Endometrium (tissue), 2 donors: ENCODE results near the gene MYO5A.

Experiments used
- FAIRE-seq: peaks from 2 replicates; lab custom pipeline; 2012; peaks lifted over from hg19 to GRCh38; lab: Jason Lieb, UNC
- donor health status: control.
- donor health status: control.

The MYO5A gene

GRCh38 chr15:52361494-52361893, 167.2 kb downstream of the MYO5A start:
- no peak for FAIRE-seq

DNA sequence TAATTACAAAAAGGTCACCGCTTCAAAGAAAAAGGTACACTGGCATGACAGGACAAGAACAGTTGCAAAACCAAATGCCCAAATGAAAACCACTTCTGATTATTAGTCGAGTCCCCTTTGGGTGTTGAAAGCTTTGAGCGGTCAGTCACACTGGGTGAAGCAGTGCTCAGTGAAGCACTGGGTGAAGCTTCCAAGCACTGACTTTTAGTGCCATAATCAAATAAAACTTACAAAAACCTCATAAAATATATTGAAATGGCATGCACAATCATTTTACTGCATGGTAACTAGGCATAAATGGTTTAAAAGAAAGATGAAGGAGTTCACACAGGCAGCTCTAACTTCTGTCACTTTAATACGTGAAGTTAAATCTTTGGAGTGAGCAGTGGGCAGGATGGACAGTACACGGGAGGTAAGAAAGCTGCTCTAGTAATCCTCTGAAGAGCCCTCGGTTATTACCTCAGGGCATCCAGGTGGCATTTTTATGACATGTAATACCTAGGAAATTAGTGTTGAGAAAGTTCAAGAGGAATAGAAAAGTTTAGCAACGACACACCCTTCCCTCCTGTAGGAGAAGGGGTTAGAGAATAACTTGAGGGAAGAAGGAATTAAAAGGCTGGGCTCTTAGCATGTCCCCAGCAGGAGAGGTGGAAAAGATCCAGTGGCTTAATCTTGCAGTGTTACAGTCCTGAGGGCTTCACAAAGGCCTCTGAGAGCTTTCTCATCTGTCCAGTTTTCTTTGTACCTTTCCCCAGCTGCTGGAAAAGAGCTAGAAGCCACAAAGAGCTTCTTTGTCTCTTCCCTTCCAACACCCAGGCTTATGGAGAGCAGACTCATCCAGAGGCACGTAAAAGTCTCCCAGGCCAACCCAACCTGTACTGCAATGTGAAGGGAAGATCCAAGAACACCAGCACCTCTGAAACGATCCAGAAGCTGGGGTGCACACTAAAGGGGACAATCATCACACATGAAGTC, 168.2 kb downstream of the MYO5A start:
- FAIRE-seq, result no peak

- FAIRE-seq, result no peak
These were observed 169.0 kb downstream of the MYO5A start for GRCh38 chr15:52359722-52360121.

DNA sequence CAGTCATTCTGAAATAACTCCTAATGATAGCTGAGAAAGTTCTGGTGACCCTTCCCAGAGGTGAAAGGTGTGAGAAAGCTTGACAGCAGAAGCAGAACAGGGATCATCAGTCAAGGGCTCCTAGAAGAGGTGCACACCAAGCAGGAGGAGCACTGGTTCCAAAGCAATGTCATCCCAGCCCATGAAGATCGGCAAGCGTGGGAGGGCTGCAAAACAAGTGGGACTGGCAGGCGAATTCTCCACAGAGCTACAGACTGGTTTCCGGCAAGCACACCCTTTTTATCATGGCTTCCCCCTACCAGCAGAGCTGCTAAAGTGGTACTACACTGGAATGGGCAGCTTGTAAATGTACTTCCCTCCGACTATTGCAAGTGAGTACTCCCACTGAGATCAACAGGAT, 170.7 kb downstream of the MYO5A start:
- no peak for FAIRE-seq

DNA sequence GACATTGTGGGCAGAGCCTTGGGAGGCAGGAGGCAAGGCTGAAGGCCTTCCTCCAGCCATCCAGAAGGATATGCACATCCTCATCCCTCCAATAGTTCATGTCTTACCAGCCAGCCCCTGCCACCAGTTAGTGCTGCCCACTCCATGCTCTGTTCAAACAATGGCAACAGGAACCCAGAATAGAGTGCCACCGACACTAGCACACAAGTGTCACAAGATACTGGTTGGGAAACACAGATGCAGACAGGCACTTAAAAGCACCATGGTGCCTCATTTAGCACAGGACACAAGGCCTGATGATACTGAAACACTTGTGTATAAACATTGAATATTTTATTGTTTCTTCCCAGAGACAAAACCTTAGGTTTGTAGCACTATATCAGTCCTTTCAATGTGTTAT, 176.6 kb downstream of the MYO5A start:
- no peak for FAIRE-seq

DNA sequence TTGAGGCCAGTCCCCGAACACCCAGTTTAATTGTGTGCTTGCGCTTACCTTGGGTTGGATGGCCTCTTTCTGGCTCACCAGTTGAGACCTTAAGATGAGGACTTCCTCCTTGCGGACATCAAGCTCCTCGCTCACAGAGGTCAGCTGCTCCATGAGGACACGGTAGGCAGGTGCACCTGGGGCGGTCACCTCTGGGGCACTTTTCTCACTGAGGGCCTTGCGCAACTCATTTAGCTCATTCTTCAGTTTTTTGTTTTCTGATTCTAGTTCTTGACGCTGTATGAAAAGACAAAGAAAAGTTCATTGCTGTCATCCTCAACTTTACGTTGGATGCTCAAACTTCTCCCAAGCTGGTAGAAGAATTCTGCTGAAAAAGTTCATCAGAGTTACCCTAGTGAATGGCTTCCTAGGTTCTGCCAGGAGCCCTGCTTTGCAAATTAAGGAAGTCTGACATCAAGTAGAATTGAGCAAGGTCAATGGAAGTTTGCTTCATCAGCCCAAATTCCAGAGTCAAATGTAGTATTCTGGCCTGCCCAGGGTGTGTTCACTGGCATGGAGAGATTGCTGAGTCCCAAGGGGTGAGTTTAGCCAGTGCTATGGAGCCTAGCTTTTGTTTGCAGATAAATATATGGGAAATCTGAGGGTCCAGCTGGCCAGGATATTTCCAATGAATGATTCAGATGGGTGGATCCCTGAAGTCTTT, 177.3 kb downstream of the MYO5A start:
- no peak for FAIRE-seq

- no peak for FAIRE-seq
These were observed 178.3 kb downstream of the MYO5A start for GRCh38 chr15:52350423-52350822.

GRCh38 chr15:52349052-52349700, 179.5 kb downstream of the MYO5A start:
- no peak for FAIRE-seq

DNA sequence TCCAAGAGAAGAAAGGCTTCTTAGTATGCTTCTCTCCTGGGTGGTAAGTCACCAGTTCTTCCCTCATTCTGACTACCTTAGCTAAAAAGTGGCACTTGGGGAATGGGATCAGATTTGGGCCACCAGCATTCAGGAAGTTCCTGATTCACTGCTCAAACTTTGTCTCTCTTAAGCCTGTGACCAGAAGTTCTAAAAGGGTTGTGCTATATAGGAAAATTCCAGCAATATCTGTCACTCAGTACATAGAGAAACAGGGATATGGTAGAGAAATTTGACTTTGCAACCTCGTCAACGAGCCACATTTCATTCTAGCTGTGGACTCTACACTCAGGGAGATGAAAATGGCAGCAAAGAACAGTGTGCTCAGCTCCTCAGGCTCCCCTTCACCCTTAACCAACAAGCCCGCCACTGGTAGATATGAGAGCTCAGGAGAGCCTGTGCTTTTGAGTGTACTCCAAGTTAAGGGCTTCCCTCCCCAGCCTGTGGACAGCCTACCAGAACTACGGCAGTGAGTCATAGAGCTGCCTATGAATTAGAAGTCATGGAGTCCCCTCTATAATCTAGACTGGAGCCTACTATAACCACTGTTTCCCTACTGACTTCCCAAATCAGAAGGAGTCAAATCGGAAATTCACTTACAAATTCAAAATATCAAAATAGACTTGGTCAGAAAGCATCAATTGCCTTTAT, 180.5 kb downstream of the MYO5A start:
- no peak for FAIRE-seq

- FAIRE-seq, result no peak
These were observed 184.1 kb downstream of the MYO5A start for GRCh38 chr15:52344592-52344991.

- no peak for FAIRE-seq
These were observed 184.8 kb downstream of the MYO5A start for GRCh38 chr15:52343831-52344230.

GRCh38 chr15:52340093-52340492, 188.6 kb downstream of the MYO5A start:
- FAIRE-seq, result no peak

- FAIRE-seq, result no peak
These were observed 189.8 kb downstream of the MYO5A start for GRCh38 chr15:52338891-52339290.

DNA sequence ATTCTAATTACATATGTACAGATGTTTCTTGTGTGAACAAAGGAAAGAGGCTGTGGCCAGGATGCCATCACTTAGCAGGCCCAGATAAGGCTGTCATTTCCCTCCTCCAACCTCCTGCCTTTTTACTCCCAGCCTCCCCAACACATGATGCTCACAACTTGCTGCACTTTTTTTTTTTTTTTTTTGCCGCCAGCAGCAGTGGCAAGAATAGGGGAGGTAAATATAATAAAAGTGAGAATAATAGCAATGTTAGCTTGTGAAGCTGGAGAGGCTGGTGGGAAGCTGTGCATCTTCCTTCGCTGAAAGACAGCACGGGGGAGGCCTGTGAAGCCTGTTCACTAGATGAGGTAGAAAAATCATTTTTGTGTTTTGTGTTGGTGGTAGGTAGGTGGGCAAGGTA, 190.6 kb downstream of the MYO5A start:
- no peak for FAIRE-seq

DNA sequence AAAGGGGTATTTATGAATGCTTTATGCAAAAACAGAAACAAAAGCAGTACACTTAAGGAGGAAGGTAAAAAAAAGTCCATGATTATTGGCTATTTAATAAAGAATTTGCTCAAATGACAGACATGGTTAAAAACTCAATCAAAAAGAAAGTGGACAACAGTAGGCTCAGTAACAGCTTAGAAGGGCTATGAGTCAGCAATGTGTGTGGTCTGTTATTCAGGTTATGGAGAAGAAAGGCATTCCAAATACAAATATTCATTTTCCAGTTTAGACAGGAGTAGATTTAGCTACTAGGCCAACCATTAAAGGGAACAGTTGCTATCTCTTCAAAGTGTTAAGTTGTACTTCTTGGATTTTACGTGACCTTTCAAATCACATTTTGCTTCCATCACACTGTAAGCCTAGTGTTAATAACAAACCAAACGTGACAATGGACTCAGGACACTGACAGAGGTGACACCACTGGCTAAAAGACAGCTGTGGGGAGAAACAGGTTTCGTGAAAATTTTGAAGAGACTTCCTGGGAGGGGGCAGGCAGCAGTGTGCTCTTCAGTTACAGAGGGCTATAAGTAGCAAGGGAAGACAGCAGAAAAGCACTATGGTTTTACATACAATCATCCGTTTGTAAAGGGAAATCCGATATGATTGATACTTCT, 191.4 kb downstream of the MYO5A start:
- FAIRE-seq, result no peak

GRCh38 chr15:52336529-52336928, 192.2 kb downstream of the MYO5A start:
- FAIRE-seq, result no peak

GRCh38 chr15:52334491-52335160, 194.1 kb downstream of the MYO5A start:
- FAIRE-seq, result no peak

- no peak for FAIRE-seq
These were observed 197.0 kb downstream of the MYO5A start for GRCh38 chr15:52331490-52332240.

GRCh38 chr15:52329987-52330386, 198.7 kb downstream of the MYO5A start:
- no peak for FAIRE-seq

- FAIRE-seq, result no peak
These were observed 199.5 kb downstream of the MYO5A start for GRCh38 chr15:52329150-52329549.
